ENCODE measurements around the gene PRKAG2. TPM values are rescaled to one million over a fixed set of nuclear protein-coding genes. Genes with fewer than 3 reads are reported as not detected.

The PRKAG2 gene
- total RNA-seq, 1 donor from 2014 or later, result 21.1 TPM

DNA sequence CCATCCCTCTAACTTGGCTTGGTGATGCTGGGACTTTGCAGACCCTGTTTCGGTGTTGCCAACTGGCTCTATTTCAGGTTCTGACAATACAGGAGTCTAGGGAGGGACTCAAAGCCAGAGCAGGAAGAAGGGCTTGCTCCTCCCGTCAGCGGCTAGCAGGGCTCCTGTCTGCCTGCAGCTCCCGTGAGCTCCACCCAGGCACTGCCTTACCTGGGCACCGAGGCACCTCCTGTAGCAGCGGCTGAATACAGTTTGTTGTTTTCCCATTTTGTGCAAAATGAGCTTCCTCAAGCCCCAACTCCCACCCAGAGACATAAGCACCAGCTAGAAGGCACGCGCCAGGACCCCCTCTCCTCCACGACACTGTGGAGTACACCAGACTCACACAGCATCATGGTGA, 287.9 kb downstream of the PRKAG2 start:
- Histone ChIP-seq H3K36me3 (ENCODE audit: control insufficient read depth, insufficient read depth, low read length) (no peaks in the 10 kb centered on the region), H3K27me3 (ENCODE audit: control insufficient read depth, insufficient read depth, low read length) (no peaks in the 10 kb centered on the region), H3K4me3 (ENCODE audit: low read depth, low read length) (no peak overlapping the region)
- no peak for TF ChIP-seq CTCF (IDR thresholded peaks at IDR 0.05; ENCODE audit: insufficient read depth, low read length, poor library complexity, severe bottlenecking)
- DNase-seq (ENCODE audit: low read depth), result no peak

- TF ChIP-seq CTCF (IDR thresholded peaks at IDR 0.05; ENCODE audit: insufficient read depth, low read length, poor library complexity, severe bottlenecking), result no peak
- DNase-seq (ENCODE audit: low read depth), result no peak
- Histone ChIP-seq H3K27me3 (ENCODE audit: control insufficient read depth, insufficient read depth, low read length) (no peaks in the 10 kb centered on the region), H3K4me3 (ENCODE audit: low read depth, low read length) (no peak overlapping the region), H3K36me3 (ENCODE audit: control insufficient read depth, insufficient read depth, low read length) (no peaks in the 10 kb centered on the region)
Observed at GRCh38 chr7:151586531-151587260, 290.2 kb downstream of the PRKAG2 start.

- no peak for TF ChIP-seq CTCF (IDR thresholded peaks at IDR 0.05; ENCODE audit: insufficient read depth, low read length, poor library complexity, severe bottlenecking)
- DNase-seq (ENCODE audit: low read depth), result no peak
- Histone ChIP-seq H3K36me3 (ENCODE audit: control insufficient read depth, insufficient read depth, low read length) (no peaks in the 10 kb centered on the region), H3K27me3 (ENCODE audit: control insufficient read depth, insufficient read depth, low read length) (no peaks in the 10 kb centered on the region), H3K4me3 (ENCODE audit: low read depth, low read length) (no peak overlapping the region)
Observed at GRCh38 chr7:151585744-151586393, 291.0 kb downstream of the PRKAG2 start.

DNA sequence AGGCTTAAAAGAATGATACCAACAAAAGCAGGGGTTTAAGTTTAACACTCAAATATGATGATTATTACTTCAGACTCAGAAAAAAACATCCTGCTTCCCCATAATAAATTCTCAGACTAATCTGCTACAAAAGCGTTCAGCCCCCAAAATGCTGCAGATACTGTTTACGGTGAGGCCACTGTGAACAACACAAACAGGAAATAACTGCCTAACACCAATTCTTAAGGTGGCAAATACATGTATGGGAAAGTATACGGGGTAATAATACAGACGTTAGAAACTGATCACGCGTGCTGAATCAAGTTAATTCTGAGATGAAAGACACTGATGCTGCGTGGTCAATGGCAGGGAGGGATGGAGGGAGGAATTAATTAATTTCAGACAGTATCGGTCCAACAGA, 295.2 kb downstream of the PRKAG2 start:
- Histone ChIP-seq H3K36me3 (ENCODE audit: control insufficient read depth, insufficient read depth, low read length) (no peaks in the 10 kb centered on the region), H3K27me3 (ENCODE audit: control insufficient read depth, insufficient read depth, low read length) (no peaks in the 10 kb centered on the region), H3K4me3 (ENCODE audit: low read depth, low read length) (no peak overlapping the region)
- DNase-seq (ENCODE audit: low read depth), result no peak
- no peak for TF ChIP-seq CTCF (IDR thresholded peaks at IDR 0.05; ENCODE audit: insufficient read depth, low read length, poor library complexity, severe bottlenecking)

DNA sequence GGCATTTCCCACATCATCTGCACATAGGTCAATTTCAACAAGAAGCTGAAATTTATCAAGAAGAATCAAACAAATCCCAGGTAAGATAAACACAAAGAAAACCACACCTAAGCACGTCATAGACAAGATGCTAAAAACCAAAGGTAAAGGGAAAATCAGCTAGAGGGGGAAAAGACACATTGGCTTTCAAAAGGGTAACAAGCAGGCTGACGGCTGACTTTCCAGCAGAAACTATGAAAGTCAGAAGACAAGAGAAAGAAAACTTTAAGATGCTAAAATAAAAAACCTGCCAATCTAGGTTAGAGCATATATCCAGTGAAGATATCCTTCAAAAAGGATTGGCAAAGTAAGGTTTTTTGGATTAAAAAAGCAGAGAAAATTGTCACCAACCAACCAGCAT, 297.3 kb downstream of the PRKAG2 start:
- Histone ChIP-seq H3K36me3 (ENCODE audit: control insufficient read depth, insufficient read depth, low read length) (no peaks in the 10 kb centered on the region), H3K27me3 (ENCODE audit: control insufficient read depth, insufficient read depth, low read length) (no peaks in the 10 kb centered on the region), H3K4me3 (ENCODE audit: low read depth, low read length) (no peak overlapping the region)
- TF ChIP-seq CTCF (IDR thresholded peaks at IDR 0.05; ENCODE audit: insufficient read depth, low read length, poor library complexity, severe bottlenecking), result no peak
- no peak for DNase-seq (ENCODE audit: low read depth)
